Panc1 (cell line): ENCODE data around the gene GRID2. TPM values are rescaled to one million over a fixed set of nuclear protein-coding genes. Genes with fewer than 3 reads are reported as not detected.
"Not testable (repeated sequence)": the region's sequence is repeated elsewhere in the genome, so short reads cannot be mapped to it uniquely, and the experiment has no call there.

Source experiments
- ATAC-seq: fragments of 200-7000 bp; cut with Tn5 transposase; 2 replicates; pipeline ENCODE4 v1.9.1; 2020; ENCODE audit warnings: mild to moderate bottlenecking, moderate library complexity
- BruUV-seq: library from RNA; stranded (reverse); fragments of 400-500 nt; replicated peaks from 2 replicates; lab custom pipeline; 2021; lab: Mats Ljungman, UMichigan
- CTCF ChIA-PET: fragments of 300-600 bp; sonication (Branson Sonifier 250); formaldehyde crosslinking; loops from one replicate; lab custom pipeline; 2022; ENCODE audit warnings: antibody characterized with exemption; lab: Charles Lee
- POLR2A ChIA-PET: fragments of 300-600 bp; sonication (Branson Sonifier 250); formaldehyde crosslinking; loops from one replicate; lab custom pipeline; 2022; ENCODE audit warnings: antibody characterized with exemption; lab: Charles Lee
- DNase-seq: peaks from one replicate; pipeline ENCODE4 v3.0.0-alpha.2; 2010; ENCODE audit warnings: low read depth, low spot score
- H3K27ac ChIP-seq: 2 replicates; pipeline ENCODE4 v1.5.1; 2011; ENCODE audit warnings: mild to moderate bottlenecking, low read length, inconsistent platforms
- H3K27me3 ChIP-seq: fragments of 200-500 bp; sonication (Bioruptor generic); 2 replicates; pipeline ENCODE4 v1.6.0; 2014; ENCODE audit warnings: low read length, inconsistent platforms; ENCODE audit not compliant: control insufficient read depth, insufficient read depth
- H3K36me3 ChIP-seq: fragments of 200-500 bp; sonication (Bioruptor generic); 2 replicates; pipeline ENCODE4 v1.5.1; 2014; ENCODE audit warnings: inconsistent platforms, mild to moderate bottlenecking, low read length, moderate library complexity; ENCODE audit not compliant: control insufficient read depth, insufficient read depth
- H3K4me1 ChIP-seq: 2 replicates; pipeline ENCODE4 v1.5.1; 2011; ENCODE audit warnings: inconsistent platforms, mild to moderate bottlenecking, low read length, moderate library complexity; ENCODE audit not compliant: control insufficient read depth, insufficient read depth
- H3K4me3 ChIP-seq, 2 experiments: 2 replicates each; pipeline ENCODE4 v1.5.1; 2011 to 2012; ENCODE audit warnings: low read depth in 2 of 2, low read length in 2 of 2, mild to moderate bottlenecking in 2 of 2, inconsistent platforms in 1 of 2, moderate library complexity in 1 of 2
- H3K9me3 ChIP-seq: fragments of 200-500 bp; sonication (Bioruptor generic); 2 replicates; pipeline ENCODE4 v1.5.1; 2014; ENCODE audit warnings: low read depth, mild to moderate bottlenecking, inconsistent platforms, low read length, moderate library complexity; ENCODE audit not compliant: control insufficient read depth, insufficient read depth
- POLR2AphosphoS5 ChIP-seq: IDR thresholded peaks from 2 replicates; pipeline ENCODE4 v1.6.1; 2012; ENCODE audit warnings: mild to moderate bottlenecking, low read depth, low read length, moderate library complexity
- SIN3A ChIP-seq: IDR thresholded peaks from 2 replicates; pipeline ENCODE4 v1.6.1; 2012; ENCODE audit warnings: low read depth, mild to moderate bottlenecking, low read length, moderate library complexity, borderline replicate concordance; ENCODE audit not compliant: insufficient read depth
- TCF7L2 ChIP-seq: IDR thresholded peaks from 2 replicates; pipeline ENCODE4 v1.6.1; 2011; ENCODE audit warnings: mild to moderate bottlenecking, low read depth, low read length, inconsistent platforms
- in situ Hi-C: cut with HindIII; loops from 2 replicates; pipeline ENCODE4 v1.10.0; 2016; ENCODE audit warnings: low sequenced_read_pairs, low pct_unique_long_range_greater_than_20kb
- intact Hi-C: fragments of 100-400 bp; cut with micrococcal nuclease; formaldehyde crosslinking; loops from one replicate; pipeline ENCODE4 v1.10.0; 2022; ENCODE audit not compliant: unreplicated experiment
- total RNA-seq: library from RNA; stranded (reverse); gene quantifications from one replicate; pipeline ENCODE4 v1.2.1, GENCODE V29; 2021; ENCODE audit not compliant: unreplicated experiment
- TF ChIP-seq, protein P1 (sequence below): fragments of 450-650 bp; IDR thresholded peaks from 2 replicates; pipeline ENCODE4 v1.5.1; 2017; ENCODE audit warnings: mild to moderate bottlenecking
- TF ChIP-seq, protein P2 (sequence below), 2 experiments: IDR thresholded peaks; 2 replicates each; pipeline ENCODE4 v1.6.1; 2011 to 2012; ENCODE audit warnings: low read depth in 2 of 2, control low read depth in 1 of 2, low read length in 1 of 2, mild to moderate bottlenecking in 1 of 2, moderate library complexity in 1 of 2; ENCODE audit not compliant: insufficient read depth in 1 of 2

Gene GRID2
- total RNA-seq, 1 experiment from 2014 or later: 0.08 TPM

DNA sequence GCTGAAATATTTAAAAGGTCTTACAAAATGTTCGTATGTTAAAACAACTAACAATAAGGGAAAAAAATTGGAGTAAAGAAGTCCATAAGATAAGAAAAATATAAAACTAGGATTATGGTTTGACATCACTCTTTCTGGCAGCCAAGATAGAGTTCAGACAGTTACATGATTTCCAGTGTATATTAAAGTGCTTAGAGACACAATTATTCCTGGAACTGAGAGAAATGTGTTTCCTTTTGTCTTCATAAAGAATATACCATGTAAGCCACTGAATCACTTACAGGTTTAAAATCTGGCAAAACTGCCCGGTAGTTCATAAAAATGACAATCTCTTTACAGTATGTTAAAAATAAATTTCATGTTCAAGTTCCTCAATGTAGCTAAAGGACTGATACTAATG, 986.1 kb downstream of the GRID2 start:
- no peak overlapping the region for H3K4me3 ChIP-seq
- no peaks in the 10 kb centered on the region for H3K36me3 ChIP-seq
- in situ Hi-C loops (no loop called here), intact Hi-C loops (no loop called here)
- POLR2A ChIA-PET: no interaction called here
- CTCF ChIA-PET: no interaction called here
- H3K4me1 ChIP-seq: no peaks in the 10 kb centered on the region
- no TSS peak for BruUV-seq
- no peaks in the 10 kb centered on the region for H3K9me3 ChIP-seq
- no peaks in the 10 kb centered on the region for H3K27me3 ChIP-seq
- no peak for TF ChIP-seq SIN3A
- TF ChIP-seq, protein P1, sequence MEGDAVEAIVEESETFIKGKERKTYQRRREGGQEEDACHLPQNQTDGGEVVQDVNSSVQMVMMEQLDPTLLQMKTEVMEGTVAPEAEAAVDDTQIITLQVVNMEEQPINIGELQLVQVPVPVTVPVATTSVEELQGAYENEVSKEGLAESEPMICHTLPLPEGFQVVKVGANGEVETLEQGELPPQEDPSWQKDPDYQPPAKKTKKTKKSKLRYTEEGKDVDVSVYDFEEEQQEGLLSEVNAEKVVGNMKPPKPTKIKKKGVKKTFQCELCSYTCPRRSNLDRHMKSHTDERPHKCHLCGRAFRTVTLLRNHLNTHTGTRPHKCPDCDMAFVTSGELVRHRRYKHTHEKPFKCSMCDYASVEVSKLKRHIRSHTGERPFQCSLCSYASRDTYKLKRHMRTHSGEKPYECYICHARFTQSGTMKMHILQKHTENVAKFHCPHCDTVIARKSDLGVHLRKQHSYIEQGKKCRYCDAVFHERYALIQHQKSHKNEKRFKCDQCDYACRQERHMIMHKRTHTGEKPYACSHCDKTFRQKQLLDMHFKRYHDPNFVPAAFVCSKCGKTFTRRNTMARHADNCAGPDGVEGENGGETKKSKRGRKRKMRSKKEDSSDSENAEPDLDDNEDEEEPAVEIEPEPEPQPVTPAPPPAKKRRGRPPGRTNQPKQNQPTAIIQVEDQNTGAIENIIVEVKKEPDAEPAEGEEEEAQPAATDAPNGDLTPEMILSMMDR: no peak
- TF ChIP-seq POLR2AphosphoS5: no peak
- TF ChIP-seq, protein P2, sequence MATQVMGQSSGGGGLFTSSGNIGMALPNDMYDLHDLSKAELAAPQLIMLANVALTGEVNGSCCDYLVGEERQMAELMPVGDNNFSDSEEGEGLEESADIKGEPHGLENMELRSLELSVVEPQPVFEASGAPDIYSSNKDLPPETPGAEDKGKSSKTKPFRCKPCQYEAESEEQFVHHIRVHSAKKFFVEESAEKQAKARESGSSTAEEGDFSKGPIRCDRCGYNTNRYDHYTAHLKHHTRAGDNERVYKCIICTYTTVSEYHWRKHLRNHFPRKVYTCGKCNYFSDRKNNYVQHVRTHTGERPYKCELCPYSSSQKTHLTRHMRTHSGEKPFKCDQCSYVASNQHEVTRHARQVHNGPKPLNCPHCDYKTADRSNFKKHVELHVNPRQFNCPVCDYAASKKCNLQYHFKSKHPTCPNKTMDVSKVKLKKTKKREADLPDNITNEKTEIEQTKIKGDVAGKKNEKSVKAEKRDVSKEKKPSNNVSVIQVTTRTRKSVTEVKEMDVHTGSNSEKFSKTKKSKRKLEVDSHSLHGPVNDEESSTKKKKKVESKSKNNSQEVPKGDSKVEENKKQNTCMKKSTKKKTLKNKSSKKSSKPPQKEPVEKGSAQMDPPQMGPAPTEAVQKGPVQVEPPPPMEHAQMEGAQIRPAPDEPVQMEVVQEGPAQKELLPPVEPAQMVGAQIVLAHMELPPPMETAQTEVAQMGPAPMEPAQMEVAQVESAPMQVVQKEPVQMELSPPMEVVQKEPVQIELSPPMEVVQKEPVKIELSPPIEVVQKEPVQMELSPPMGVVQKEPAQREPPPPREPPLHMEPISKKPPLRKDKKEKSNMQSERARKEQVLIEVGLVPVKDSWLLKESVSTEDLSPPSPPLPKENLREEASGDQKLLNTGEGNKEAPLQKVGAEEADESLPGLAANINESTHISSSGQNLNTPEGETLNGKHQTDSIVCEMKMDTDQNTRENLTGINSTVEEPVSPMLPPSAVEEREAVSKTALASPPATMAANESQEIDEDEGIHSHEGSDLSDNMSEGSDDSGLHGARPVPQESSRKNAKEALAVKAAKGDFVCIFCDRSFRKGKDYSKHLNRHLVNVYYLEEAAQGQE (IDR thresholded peaks at IDR 0.05; ENCODE audit: insufficient read depth in 1 of 2, low read depth in 2 of 2, low read length in 1 of 2): no peak
- TF ChIP-seq TCF7L2: no peak
- no peak overlapping the region for H3K27ac ChIP-seq
- DNase-seq: no peak
- no peak for ATAC-seq

DNA sequence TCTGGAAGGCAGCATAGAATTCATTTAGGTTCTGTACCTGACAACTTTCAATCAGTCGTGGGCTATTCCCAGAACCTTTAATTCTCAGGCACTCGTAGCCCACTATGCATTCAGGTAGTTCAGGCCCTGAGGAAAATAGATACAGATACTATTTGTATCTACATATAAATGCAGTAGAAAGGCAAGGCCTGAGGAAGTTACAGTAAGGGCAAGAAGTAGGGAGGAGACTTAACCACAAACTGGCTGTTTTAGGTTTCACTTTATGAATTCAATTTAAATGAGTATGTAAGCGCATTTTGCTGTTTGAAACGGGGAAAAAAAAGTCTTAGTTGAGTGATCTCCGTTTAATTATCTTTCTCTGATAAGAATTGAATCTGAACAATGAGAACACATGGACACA, 995.4 kb downstream of the GRID2 start:
- intact Hi-C loops: no loop called here
- ATAC-seq: no peak
- DNase-seq: no peak
- CTCF ChIA-PET: no interaction called here
- H3K4me1 ChIP-seq: no peaks in the 10 kb centered on the region
- H3K36me3 ChIP-seq: no peaks in the 10 kb centered on the region
- TF ChIP-seq TCF7L2 (no peak), SIN3A (no peak)
- TF ChIP-seq, protein P1: no peak
- H3K9me3 ChIP-seq: no peaks in the 10 kb centered on the region
- POLR2A ChIA-PET: no interaction called here
- no peak overlapping the region for H3K27ac ChIP-seq
- BruUV-seq: no TSS peak
- H3K4me3 ChIP-seq: no peak overlapping the region
- no peaks in the 10 kb centered on the region for H3K27me3 ChIP-seq
- in situ Hi-C loops: no loop called here

DNA sequence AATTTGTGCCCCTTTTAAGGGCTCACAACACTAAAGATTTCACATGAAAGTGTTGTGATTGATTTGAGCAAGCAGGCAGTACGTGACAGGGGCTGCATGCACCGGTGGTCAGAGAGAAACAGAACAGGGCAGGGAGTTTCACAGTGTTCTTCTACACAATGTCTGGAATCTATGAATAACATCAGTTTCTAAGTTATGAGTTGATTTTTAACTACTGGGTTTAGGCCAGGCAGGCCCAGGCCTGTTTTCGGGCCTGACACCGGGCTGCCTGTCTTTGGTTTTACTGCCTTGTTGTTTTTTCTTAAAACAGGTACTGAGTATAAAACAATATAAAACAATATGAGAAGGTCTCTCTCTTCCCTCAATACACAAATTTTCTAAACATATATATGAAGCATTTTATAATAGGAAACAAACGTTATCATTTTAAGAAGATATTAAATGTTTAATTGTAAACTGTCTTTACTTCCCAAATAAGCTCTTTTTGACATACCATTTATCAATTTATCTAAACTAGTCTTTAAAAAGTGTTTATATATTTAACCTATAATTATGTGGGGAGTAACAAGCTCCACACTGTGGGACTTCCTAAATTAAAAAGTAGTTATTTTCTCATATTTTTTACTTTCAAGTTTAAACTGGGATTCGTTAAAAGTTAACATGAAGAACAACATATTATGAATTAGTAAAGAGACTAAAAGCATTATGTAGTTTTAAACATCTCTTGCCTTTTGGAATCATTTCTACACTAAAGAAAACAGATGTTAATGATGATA, 997.2 kb downstream of the GRID2 start:
- CTCF ChIA-PET, H3K27ac ChIP-seq, BruUV-seq, DNase-seq, POLR2A ChIA-PET, H3K4me3 ChIP-seq, intact Hi-C loops, in situ Hi-C loops, H3K36me3 ChIP-seq, ATAC-seq, H3K9me3 ChIP-seq, H3K27me3 ChIP-seq, H3K4me1 ChIP-seq: not testable (repeated sequence)
